ENCODE data around the gene ABCA7.

The ABCA7 gene

GRCh38 chr19:1009041-1009980 is 30.6 kb upstream of the ABCA7 start:
- Mint-ChIP-seq H3K4me1 (ENCODE audit: low read depth) (peaks cover 2% of the 10 kb centered on the region), H3K27ac (no peak overlapping the region), H3K9me3 (no peaks in the 10 kb centered on the region), H3K36me3 (ENCODE audit: low read depth) (peaks cover 10% of the 10 kb centered on the region), H3K27me3 (ENCODE audit: low read depth) (no peaks in the 10 kb centered on the region), H3K4me3 (no peak overlapping the region)

DNA sequence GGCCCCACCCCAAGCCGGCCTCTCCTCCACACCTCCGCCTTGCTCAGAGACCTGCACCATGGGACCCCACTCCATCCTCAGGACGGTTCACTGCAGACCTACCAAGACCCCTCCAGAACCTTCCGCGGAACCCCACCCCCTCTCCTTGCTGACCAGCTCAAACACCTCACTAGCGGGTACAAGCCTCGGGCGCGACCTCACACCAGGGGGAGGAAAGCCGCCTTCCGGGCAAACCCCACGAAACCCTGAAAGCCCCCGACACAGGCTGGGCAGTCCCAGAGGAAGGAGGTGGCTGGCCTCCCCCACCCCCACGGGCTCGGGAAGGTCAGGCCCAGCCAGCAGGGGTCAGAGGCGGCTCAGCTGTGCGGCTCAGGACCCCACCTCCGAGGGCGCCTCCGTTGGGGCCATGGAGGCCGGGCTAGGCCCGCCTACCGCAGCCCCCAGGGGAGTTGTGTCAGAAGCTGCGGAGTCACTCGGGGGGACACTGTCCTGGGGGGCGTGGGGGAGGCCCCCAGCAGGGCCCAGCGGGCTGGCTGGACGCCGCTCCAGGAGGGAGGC is 29.8 kb upstream of the ABCA7 start:
- no peak overlapping the region for H3K27ac Mint-ChIP-seq
- no peaks in the 10 kb centered on the region for H3K27me3 Mint-ChIP-seq (ENCODE audit: low read depth)
- H3K36me3 Mint-ChIP-seq (ENCODE audit: low read depth) = peaks cover 10% of the 10 kb centered on the region
- H3K4me1 Mint-ChIP-seq (ENCODE audit: low read depth) = peaks cover 2% of the 10 kb centered on the region
- no peak overlapping the region for H3K4me3 Mint-ChIP-seq
- H3K9me3 Mint-ChIP-seq = no peaks in the 10 kb centered on the region

DNA sequence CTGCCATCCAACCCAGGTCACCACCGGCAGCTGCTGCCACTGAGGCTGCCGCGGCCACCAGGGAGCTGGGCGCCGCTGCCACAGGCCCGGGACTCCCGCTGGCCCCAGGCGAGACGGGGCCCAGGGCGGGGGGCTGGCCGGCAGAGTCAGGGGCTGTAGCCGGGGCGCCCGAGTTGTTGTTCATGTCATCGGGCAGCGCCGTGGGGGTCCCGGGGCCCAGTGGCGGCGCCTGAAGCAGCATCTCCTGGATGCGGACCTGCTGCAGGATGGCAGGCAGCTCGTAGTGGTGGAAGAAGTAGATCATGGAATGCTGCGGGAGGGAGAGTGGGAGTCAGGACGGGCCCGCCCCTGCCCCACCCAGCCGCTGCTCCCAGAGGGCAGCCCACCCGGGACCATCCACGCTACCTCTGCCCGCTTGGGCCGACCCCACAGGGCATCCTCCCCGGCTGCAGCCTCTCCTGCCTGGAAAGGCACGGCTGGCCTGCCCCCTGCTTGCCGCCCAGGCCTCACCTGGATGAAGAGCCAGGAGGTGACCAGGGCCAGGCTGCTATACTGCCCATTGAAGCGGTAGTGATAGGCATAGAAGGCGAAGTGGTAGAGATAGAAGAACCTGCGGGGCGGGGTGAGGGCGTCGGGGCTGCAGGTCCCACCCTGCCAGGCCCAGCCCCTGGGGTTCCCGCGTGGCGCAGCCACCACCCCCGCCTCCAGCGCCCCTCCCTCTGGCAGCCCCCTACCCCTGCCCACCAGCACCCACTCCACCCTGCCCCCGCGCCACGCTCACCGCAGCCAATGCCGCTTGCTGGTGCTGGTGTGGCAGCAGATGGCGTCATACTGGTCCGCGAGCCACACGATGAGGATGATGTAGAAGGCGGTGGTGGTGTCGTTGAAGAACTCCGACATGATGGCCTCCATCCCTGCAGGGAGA is 29.1 kb upstream of the ABCA7 start:
- Mint-ChIP-seq H3K27ac (no peak overlapping the region), H3K36me3 (ENCODE audit: low read depth) (peaks cover 10% of the 10 kb centered on the region), H3K4me1 (ENCODE audit: low read depth) (peaks cover 2% of the 10 kb centered on the region), H3K4me3 (no peak overlapping the region), H3K27me3 (ENCODE audit: low read depth) (no peaks in the 10 kb centered on the region), H3K9me3 (no peaks in the 10 kb centered on the region)

GRCh38 chr19:1011831-1012333 is 28.0 kb upstream of the ABCA7 start:
- no peak overlapping the region for H3K27ac Mint-ChIP-seq
- H3K36me3 Mint-ChIP-seq (ENCODE audit: low read depth) = peaks cover 6% of the 10 kb centered on the region
- H3K9me3 Mint-ChIP-seq = no peaks in the 10 kb centered on the region
- no peak overlapping the region for H3K4me3 Mint-ChIP-seq
- peaks cover 3% of the 10 kb centered on the region for H3K4me1 Mint-ChIP-seq (ENCODE audit: low read depth)
- H3K27me3 Mint-ChIP-seq (ENCODE audit: low read depth) = no peaks in the 10 kb centered on the region

GRCh38 chr19:1012334-1012733 is 27.6 kb upstream of the ABCA7 start:
- H3K9me3 Mint-ChIP-seq = no peaks in the 10 kb centered on the region
- peaks cover 8% of the 10 kb centered on the region for H3K4me1 Mint-ChIP-seq (ENCODE audit: low read depth)
- H3K27ac Mint-ChIP-seq = no peak overlapping the region
- no peak overlapping the region for H3K4me3 Mint-ChIP-seq
- peaks cover 4% of the 10 kb centered on the region for H3K36me3 Mint-ChIP-seq (ENCODE audit: low read depth)
- no peaks in the 10 kb centered on the region for H3K27me3 Mint-ChIP-seq (ENCODE audit: low read depth)

- H3K9me3 Mint-ChIP-seq = no peaks in the 10 kb centered on the region
- peaks cover 4% of the 10 kb centered on the region for H3K36me3 Mint-ChIP-seq (ENCODE audit: low read depth)
- H3K27me3 Mint-ChIP-seq (ENCODE audit: low read depth) = no peaks in the 10 kb centered on the region
- no peak overlapping the region for H3K4me3 Mint-ChIP-seq
- H3K4me1 Mint-ChIP-seq (ENCODE audit: low read depth) = peaks cover 13% of the 10 kb centered on the region
- no peak overlapping the region for H3K27ac Mint-ChIP-seq
These were observed 26.7 kb upstream of the ABCA7 start for GRCh38 chr19:1013218-1013617.

DNA sequence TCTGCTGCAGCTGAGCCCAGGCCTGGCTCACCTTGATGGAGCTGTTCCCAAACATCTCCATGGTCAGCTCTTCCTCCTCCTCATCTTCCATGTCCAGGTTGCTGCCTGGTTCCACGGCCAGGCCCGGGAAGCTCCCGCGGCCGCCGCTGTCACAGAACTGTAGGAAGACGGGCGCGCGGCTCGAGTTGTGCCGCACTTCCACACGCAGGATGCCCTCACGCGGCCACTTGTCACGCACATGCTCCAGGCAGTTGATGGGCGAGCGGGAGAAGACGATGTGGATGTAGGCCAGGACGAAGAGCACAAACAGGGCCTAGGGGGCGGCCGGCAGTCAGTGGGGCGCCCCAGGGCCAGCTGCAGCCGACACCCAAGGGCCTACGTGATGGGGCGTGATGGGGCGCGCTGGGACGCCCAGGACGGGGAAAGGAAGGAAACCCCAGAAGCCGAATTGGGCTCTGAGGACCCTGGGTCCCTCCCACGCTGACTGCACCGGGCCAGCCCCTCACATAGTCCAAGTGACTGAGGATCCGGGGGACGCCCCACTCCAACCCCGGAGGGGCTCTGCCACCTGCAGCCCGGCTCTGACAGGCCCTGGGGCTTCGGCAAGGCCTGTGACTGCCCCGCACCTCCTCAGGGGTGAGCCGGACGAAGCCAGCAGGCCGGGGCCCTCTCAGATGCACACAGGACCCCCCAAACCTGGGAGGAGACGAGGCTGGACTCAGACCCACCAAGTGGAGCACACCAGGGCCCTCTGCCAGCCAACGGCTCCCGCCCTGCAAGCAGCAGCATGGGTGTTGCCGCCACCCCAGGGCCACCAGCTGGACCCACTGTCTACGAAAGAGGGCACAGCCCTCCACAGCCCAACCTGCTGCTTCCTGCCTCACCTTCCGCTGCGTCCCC is 25.5 kb upstream of the ABCA7 start:
- no peaks in the 10 kb centered on the region for H3K9me3 Mint-ChIP-seq
- H3K27ac Mint-ChIP-seq = no peak overlapping the region
- no peak overlapping the region for H3K4me3 Mint-ChIP-seq
- H3K27me3 Mint-ChIP-seq (ENCODE audit: low read depth) = no peaks in the 10 kb centered on the region
- H3K4me1 Mint-ChIP-seq (ENCODE audit: low read depth) = peaks cover 18% of the 10 kb centered on the region
- peaks cover 4% of the 10 kb centered on the region for H3K36me3 Mint-ChIP-seq (ENCODE audit: low read depth)

GRCh38 chr19:1015061-1015781 is 24.7 kb upstream of the ABCA7 start:
- no peaks in the 10 kb centered on the region for H3K27me3 Mint-ChIP-seq (ENCODE audit: low read depth)
- H3K4me1 Mint-ChIP-seq (ENCODE audit: low read depth) = peaks cover 22% of the 10 kb centered on the region
- no peaks in the 10 kb centered on the region for H3K9me3 Mint-ChIP-seq
- H3K27ac Mint-ChIP-seq = no peak overlapping the region
- peaks cover 5% of the 10 kb centered on the region for H3K36me3 Mint-ChIP-seq (ENCODE audit: low read depth)
- no peak overlapping the region for H3K4me3 Mint-ChIP-seq

DNA sequence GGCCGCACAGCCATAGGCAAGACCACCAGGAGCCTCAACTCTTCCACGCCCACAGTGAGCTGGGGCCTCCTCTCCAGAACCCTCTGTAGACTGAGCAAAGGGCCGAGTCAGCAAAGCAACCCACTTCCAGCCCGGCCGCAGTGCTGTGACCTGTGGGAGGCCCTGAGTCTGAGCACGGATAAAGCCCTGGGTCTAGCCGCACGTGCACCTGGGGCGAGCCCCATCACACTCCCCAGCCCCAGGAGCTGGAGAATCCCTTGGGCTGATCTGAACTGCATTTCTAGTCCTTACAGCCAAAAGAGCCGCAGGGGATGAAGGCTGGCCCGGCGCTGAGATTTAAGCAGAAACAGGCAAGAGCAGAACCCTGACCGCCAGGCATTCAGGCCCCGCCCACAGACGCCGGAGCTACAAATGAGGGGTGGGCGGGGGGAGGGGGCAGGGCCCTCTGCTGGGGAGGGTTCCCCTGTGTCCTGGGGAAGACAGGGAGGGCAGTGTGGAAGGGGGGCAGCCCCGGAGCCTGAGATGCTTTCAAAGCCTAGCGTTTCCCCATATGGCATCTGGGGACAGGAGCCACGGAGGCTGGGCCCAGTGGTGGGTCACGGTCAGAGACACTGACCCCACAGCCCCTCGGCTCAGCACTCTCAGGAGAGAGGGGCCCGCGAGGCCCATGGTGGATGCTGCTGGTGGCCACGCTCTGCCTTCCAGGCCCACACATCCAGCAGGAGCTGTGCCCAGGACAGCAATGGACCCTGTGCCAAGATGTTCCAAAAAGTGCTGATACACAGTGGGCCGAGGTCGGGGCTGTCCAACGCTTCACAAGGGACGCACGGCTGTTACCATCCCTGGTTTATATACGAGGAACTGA is 23.9 kb upstream of the ABCA7 start:
- no peak overlapping the region for H3K4me3 Mint-ChIP-seq
- H3K27ac Mint-ChIP-seq = no peak overlapping the region

DNA sequence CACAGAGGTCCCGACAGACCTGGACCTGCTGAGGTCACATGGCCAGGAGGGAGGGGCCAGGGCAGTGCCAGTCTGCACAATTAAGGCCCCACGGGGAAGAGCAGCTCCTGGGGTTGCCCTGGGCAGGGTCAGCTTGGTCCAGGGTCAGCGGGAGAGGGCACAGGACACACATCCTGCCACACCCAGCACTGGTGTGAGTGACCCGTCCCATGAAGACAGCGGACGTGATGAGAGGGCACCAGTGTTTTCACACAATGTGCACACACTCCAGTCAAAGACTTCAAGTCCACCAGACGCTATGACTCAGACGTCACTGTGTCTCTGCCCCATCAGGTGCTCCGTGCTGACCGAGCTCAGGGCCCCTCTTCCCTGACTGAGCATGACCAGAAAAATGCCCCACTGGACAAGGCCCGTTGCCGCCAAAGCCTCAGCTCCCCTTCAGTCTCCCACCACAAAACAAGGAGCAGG is 23.2 kb upstream of the ABCA7 start:
- Mint-ChIP-seq H3K9me3 (no peaks in the 10 kb centered on the region), H3K4me3 (no peak overlapping the region), H3K36me3 (ENCODE audit: low read depth) (peaks cover 5% of the 10 kb centered on the region), H3K27me3 (ENCODE audit: low read depth) (no peaks in the 10 kb centered on the region), H3K4me1 (ENCODE audit: low read depth) (peaks cover 26% of the 10 kb centered on the region), H3K27ac (peak overlapping the region; percentile 31)

More for the DNA sequence above, 23.9 kb upstream of the ABCA7 start:
- peaks cover 22% of the 10 kb centered on the region for H3K4me1 Mint-ChIP-seq (ENCODE audit: low read depth)
- no peaks in the 10 kb centered on the region for H3K9me3 Mint-ChIP-seq
- H3K27me3 Mint-ChIP-seq (ENCODE audit: low read depth) = no peaks in the 10 kb centered on the region
- peaks cover 5% of the 10 kb centered on the region for H3K36me3 Mint-ChIP-seq (ENCODE audit: low read depth)

- H3K4me1 Mint-ChIP-seq (ENCODE audit: low read depth) = peaks cover 26% of the 10 kb centered on the region
- no peak overlapping the region for H3K4me3 Mint-ChIP-seq
- peaks cover 5% of the 10 kb centered on the region for H3K36me3 Mint-ChIP-seq (ENCODE audit: low read depth)
- H3K27ac Mint-ChIP-seq = peak overlapping the region; percentile 31
- no peaks in the 10 kb centered on the region for H3K9me3 Mint-ChIP-seq
- no peaks in the 10 kb centered on the region for H3K27me3 Mint-ChIP-seq (ENCODE audit: low read depth)
These were observed 22.6 kb upstream of the ABCA7 start for GRCh38 chr19:1017115-1017905.

GRCh38 chr19:1017906-1018305 is 22.0 kb upstream of the ABCA7 start:
- Mint-ChIP-seq H3K4me3 (no peak overlapping the region), H3K27me3 (ENCODE audit: low read depth) (no peaks in the 10 kb centered on the region)

More at GRCh38 chr19:1017906-1018305, 22.0 kb upstream of the ABCA7 start:
- H3K36me3 Mint-ChIP-seq (ENCODE audit: low read depth) = peaks cover 5% of the 10 kb centered on the region
- H3K4me1 Mint-ChIP-seq (ENCODE audit: low read depth) = peaks cover 26% of the 10 kb centered on the region
- H3K9me3 Mint-ChIP-seq = no peaks in the 10 kb centered on the region
- no peak overlapping the region for H3K27ac Mint-ChIP-seq

Data from T-helper 1 cell treated with Interleukin-12 subunit alpha and Interleukin-12 subunit beta and Interleukin-4 antibody, amounts not matched to agents 30 μg/mL and 1 μg/mL, for 36 hours (primary cell).